ENCODE data around the gene CNDP2. TPM values are rescaled to one million over a fixed set of nuclear protein-coding genes. Genes with fewer than 3 reads are reported as not detected.

The CNDP2 gene
- polyA plus RNA-seq, 2 of the 4 experiments (the other 2 are of a cell fraction), result 93.7 to 106 TPM

GRCh38 chr18:74463254-74463653 lies 32.9 kb upstream of the CNDP2 start:
- no peak for ATAC-seq
- DNase-seq (ENCODE audit: low read depth in 1 of 2, low spot score in 1 of 2), result no peak

GRCh38 chr18:74463983-74464382 lies 32.2 kb upstream of the CNDP2 start:
- Histone ChIP-seq H3K4me3 (no peak overlapping the region), H3K9me3 (no peaks in the 10 kb centered on the region), H3K27ac (no peak overlapping the region), H3K4me1 (no peaks in the 10 kb centered on the region), H3K4me2 (no peak overlapping the region)
- ChIA-PET CTCF (no interaction called here), POLR2A (no interaction called here)
- no peak for ATAC-seq
- no peak for DNase-seq (ENCODE audit: low read depth in 1 of 2, low spot score in 1 of 2)
- 0% methylated on average over 1 of the region's 1 CpG for WGBS (ENCODE audit: missing lambda C conversion rate)
- FAIRE-seq, result no peak
- TF ChIP-seq E2F6 (IDR thresholded peaks at IDR 0.05; ENCODE audit: borderline replicate concordance, low read depth), result no peak
- no peak for TF ChIP-seq TFCP2L1 (CRISPR knock-in tag; IDR thresholded peaks at IDR 0.05)
- TF ChIP-seq USF2 (IDR thresholded peaks at IDR 0.05), result no peak
- TF ChIP-seq EHF (CRISPR knock-in tag; IDR thresholded peaks at IDR 0.05), result no peak
- no peak for TF ChIP-seq NR3C1 (IDR thresholded peaks at IDR 0.05)
- TF ChIP-seq HOXB5 (CRISPR knock-in tag; IDR thresholded peaks at IDR 0.05), result no peak
- TF ChIP-seq MYC (IDR thresholded peaks at IDR 0.05; ENCODE audit: borderline replicate concordance, low read length), result no peak
- TF ChIP-seq CBX8 (IDR thresholded peaks at IDR 0.05), result no peak
- no peak for TF ChIP-seq RNF2 (IDR thresholded peaks at IDR 0.05; ENCODE audit: borderline replicate concordance, low read depth)
- TF ChIP-seq POLR2AphosphoS2 (conservative IDR thresholded peaks at IDR 0.05; ENCODE audit: low read length), result no peak
- TF ChIP-seq PBX3 (IDR thresholded peaks at IDR 0.05), result no peak
- no peak for TF ChIP-seq GATA3 (IDR thresholded peaks at IDR 0.05; ENCODE audit: borderline replicate concordance)

More at GRCh38 chr18:74463254-74463653, 32.9 kb upstream of the CNDP2 start:
- Histone ChIP-seq H3K4me2 (no peak overlapping the region), H3K27ac (no peak overlapping the region), H3K4me3 (no peak overlapping the region), H3K4me1 (no peaks in the 10 kb centered on the region), H3K9me3 (no peaks in the 10 kb centered on the region)
- POLR2A ChIA-PET, result no interaction called here
- 31% methylated on average over 7 of the region's 8 CpGs for WGBS (ENCODE audit: missing lambda C conversion rate)
- no peak for TF ChIP-seq FOSL2 (IDR thresholded peaks at IDR 0.05)
- no peak for TF ChIP-seq FOSL2 (CRISPR knock-in tag; IDR thresholded peaks at IDR 0.05)
- TF ChIP-seq NR3C1 (IDR thresholded peaks at IDR 0.05), result no peak
- TF ChIP-seq ATOH8 (CRISPR knock-in tag; IDR thresholded peaks at IDR 0.05; ENCODE audit: low read depth), result no peak
- no peak for TF ChIP-seq PBX3 (IDR thresholded peaks at IDR 0.05)
- TF ChIP-seq USF2 (IDR thresholded peaks at IDR 0.05), result no peak
- no peak for TF ChIP-seq GATA3 (IDR thresholded peaks at IDR 0.05; ENCODE audit: borderline replicate concordance)
- no peak for TF ChIP-seq KDM5A (IDR thresholded peaks at IDR 0.05)
- no peak for TF ChIP-seq ELK1 (IDR thresholded peaks at IDR 0.05; ENCODE audit: low read depth, low read length)
- no peak for TF ChIP-seq CBX2 (IDR thresholded peaks at IDR 0.05; ENCODE audit: borderline replicate concordance, low read depth)
- no peak for TF ChIP-seq POLR2A (IDR thresholded peaks at IDR 0.05; ENCODE audit: low read length)
- no peak for TF ChIP-seq KDM1A (IDR thresholded peaks at IDR 0.05; ENCODE audit: low read depth)
- no peak for TF ChIP-seq TP53 (CRISPR knock-in tag; IDR thresholded peaks at IDR 0.05)
- no peak for TF ChIP-seq ZNF302 (CRISPR knock-in tag; IDR thresholded peaks at IDR 0.05)
- TF ChIP-seq HOXA7 (CRISPR knock-in tag; IDR thresholded peaks at IDR 0.05), result no peak
- no peak for TF ChIP-seq CTCF (IDR thresholded peaks at IDR 0.05)
- CTCF ChIA-PET, result no interaction called here
- FAIRE-seq, result no peak

All from A549 (cell line).